GM18517 (cell line): ENCODE measurements around the gene MSANTD4.
"Not testable (repeated sequence)": the region's sequence is repeated elsewhere in the genome, so short reads cannot be mapped to it uniquely, and the experiment has no call there.

Source experiments
- ATAC-seq: cut with Tn5 transposase; IDR thresholded peaks from one replicate; pipeline ENCODE4 v1.9.1; 2021; ENCODE audit warnings: mild to moderate bottlenecking, moderate library complexity; ENCODE audit not compliant: unreplicated experiment

MSANTD4 gene

GRCh38 chr11:106014620-106015019 lies 7.4 kb downstream of the MSANTD4 start:
- no peak for ATAC-seq

GRCh38 chr11:106014035-106014434 lies 8.0 kb downstream of the MSANTD4 start:
- no peak for ATAC-seq

DNA sequence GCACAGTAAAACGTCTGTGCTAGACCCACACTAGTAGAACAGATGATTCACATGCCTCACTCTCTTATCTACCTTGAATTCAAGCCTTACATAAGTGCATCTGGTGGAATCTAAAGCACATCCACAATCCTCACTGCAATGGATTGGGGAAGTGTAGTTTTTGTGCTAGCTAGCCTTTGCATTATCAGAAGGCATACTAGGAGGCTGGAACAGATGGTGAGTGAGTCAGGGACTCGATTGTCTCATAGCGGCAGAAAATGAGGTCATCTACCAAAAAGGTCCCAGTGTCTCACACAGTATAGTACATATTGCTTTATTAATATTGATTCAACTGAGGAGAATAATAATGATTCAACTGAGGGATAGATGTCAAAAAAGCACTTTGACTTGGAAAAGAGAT lies 9.3 kb downstream of the MSANTD4 start:
- ATAC-seq = no peak

GRCh38 chr11:106011481-106011880 lies 10.6 kb downstream of the MSANTD4 start:
- ATAC-seq = no peak

GRCh38 chr11:106003094-106003493 lies 18.9 kb downstream of the MSANTD4 start:
- ATAC-seq = not testable (repeated sequence)

GRCh38 chr11:106001304-106002012 lies 20.6 kb downstream of the MSANTD4 start:
- no peak for ATAC-seq

DNA sequence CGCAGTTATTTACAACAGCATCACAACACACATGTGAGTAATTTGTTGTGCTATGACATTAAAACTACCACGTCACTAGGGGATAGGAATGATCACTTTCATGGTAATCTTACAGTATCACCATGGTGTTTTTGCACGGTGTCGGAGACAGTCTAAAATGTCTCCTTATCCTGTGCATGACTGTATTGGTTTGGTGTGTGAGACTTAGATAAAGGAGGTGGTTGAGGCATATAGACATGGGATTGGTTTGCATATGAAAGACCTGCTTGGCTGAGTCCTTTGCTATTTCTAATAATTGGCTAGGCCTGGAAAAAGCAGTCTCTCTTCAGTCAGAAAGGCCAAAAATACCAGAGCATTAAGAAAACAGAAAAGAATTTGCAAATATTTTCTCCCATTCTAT lies 30.2 kb downstream of the MSANTD4 start:
- ATAC-seq = no peak

- ATAC-seq = no peak
These were observed 32.9 kb downstream of the MSANTD4 start for GRCh38 chr11:105989124-105989523.

DNA sequence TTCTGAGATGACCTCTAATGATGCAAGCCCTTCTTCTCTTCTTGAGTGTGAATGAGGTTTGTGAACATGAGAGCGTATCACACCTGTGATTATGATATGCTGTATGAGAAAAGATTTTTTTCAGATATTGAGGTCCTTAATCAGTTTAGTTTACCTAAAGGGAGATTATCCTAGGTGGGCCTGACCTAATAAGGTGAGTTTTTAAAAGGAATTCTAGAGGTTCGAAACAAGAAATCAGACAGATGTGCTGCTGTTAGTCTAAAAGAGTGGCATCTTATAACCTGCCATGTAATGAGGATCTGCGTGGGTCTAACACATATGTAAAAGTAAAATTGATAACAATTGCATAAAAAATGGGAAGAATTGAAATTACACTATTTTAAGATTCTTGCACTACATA lies 33.8 kb downstream of the MSANTD4 start:
- no peak for ATAC-seq

GRCh38 chr11:105986554-105986953 lies 35.5 kb downstream of the MSANTD4 start:
- ATAC-seq = no peak

GRCh38 chr11:105979997-105980703 lies 41.9 kb downstream of the MSANTD4 start:
- ATAC-seq = no peak

GRCh38 chr11:105975128-105975527 lies 46.9 kb downstream of the MSANTD4 start:
- no peak for ATAC-seq

- no peak for ATAC-seq
These were observed 52.3 kb downstream of the MSANTD4 start for GRCh38 chr11:105969756-105970155.

- ATAC-seq = no peak
These were observed 53.9 kb downstream of the MSANTD4 start for GRCh38 chr11:105968021-105968697.

DNA sequence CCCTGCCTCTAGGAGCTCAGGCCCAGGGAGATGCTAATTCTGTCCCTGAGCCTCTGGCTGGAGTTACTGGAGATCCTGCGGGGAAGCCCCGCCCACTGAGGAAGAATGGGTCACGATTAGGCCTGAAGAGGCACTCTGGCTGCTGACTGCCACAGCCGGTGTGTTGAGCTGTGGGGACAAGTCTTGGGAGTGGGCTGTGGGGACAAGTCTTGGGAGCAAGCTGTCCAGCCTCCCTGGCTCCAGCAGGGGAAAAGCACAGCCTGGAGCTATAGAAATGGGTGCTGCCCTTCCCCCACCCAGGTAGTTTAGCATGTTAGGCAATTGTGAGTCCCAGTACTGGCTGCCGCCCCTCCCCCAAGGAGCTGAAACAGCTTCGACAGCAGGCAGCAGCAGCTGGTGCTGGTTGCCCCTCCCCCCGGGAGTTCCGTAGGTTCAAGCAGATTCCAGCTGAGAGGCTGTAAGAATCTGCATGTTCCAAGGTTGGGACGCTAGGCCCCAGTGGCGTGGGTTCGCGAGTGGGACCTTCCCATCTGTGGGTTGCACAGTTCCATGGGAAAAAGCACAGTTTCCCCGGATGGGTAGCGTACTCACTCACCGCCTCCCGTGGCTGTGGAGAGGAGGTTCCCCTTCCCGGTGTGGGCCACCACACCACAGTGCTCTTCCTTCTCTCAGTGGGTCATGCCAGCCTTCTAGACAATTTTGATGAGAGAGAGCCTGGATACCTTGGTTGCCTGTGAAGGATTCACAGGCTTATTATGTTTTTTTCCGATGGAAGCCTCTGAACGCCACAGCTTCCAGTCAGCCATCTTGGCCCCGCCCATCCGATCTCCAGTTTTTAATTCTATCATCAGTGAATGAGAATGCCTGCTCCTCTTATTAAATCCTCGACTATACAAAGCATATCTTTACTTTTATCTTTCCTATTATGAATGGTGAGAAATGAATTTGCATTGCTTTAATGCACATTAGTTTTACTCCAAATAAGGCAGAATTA lies 61.5 kb downstream of the MSANTD4 start:
- no peak for ATAC-seq
